NOMO-1 treated with dmso at 0.1 percent for 144 hours (cell line): ENCODE measurements around the gene EP400.
"Not testable (repeated sequence)": the region's sequence is repeated elsewhere in the genome, so short reads cannot be mapped to it uniquely, and the experiment has no call there.

ENCODE experiments used
- DNase-seq: peaks from one replicate; lab custom pipeline; 2025; ENCODE audit not compliant: unreplicated experiment; lab: John Stamatoyannopoulos, UW

EP400 gene

DNA sequence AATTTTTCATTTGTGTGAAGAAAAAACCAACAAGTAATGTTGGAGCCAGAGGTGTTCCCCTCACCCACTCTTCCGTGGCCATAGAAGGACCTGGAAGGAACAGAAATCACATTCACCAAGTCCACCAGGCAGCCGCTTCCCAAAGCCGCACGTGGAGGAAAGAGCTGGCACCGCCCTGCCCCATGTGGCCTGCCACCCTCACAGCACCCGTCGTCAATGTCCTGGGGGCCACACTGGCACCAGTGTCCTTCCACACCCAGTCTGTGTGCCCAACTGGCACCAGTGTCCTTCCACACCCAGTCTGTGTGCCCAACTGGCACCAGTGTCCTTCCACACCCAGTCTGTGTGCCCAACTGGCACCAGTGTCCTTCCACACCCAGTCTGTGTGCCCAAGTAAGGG is 130.8 kb downstream of the EP400 start:
- not testable (repeated sequence) for DNase-seq

DNA sequence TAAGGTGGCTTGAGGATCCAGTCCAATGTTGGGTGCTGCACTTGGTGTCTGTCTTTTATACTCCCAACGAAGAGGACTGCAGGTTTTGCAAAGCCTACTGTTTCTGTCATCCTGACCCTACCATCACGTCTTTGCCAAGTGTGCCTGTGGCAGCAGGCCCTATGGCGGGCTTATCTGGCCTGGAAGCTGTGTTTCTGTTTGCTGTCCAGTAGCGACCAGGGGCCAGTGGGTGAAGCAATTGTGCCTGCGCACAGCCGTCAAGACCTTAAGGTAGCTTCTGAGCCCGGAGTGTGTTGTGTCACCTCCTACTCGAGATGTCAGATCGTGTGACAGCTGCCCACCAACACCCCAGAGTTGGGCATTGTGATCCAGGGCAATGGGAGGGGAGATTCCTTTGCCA is 131.7 kb downstream of the EP400 start:
- DNase-seq = no peak

DNA sequence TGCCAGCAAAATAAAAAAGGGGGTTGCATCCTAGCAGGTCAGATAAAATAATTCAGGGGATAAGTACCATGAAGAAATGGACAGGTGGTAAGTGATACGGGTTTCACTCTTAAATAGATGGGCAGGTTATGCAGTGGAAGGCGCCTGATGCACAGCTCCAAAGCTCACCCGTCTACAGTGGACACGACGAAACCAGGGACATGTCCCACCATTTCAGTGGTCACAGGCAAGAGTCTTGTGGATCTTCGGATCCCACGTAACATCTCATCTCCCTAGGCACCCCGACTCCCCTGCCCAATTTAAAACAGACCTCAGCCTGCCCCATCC is 133.8 kb downstream of the EP400 start:
- DNase-seq = no peak

DNA sequence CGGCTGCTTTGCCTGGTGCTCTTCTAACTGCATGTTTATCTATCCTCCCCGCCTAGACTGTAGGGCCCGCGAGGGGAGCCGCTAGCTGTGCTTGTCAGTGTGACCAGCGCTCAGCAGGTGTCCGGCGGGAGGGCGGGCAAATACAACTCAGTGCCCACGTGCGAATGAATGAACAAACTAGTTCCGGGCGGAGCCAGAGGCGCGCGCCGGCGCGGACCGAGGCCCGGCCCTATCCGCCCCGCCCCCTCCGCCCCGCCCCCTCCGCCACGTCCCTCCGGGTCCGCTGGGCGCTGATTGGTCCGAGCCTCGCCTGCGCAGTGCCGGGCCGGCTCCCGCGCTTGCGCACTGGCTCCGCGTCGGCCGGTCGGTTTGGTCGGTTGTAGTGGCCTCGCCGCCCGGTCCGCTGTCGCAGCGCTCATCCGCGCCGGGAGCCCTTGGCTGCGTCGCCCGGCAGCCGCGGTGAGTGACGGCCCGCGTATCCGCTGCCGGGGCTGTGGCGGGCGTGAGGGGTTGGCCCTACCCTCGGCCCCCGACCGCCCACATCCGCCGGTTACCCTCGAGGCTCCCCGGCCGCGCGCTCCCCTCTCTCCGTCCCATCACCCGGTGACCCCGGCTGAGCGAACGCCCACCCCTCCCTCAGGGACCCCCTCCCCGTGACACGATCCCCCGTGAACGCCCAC is 134.3 kb downstream of the EP400 start:
- peak; percentile 71 for DNase-seq

DNA sequence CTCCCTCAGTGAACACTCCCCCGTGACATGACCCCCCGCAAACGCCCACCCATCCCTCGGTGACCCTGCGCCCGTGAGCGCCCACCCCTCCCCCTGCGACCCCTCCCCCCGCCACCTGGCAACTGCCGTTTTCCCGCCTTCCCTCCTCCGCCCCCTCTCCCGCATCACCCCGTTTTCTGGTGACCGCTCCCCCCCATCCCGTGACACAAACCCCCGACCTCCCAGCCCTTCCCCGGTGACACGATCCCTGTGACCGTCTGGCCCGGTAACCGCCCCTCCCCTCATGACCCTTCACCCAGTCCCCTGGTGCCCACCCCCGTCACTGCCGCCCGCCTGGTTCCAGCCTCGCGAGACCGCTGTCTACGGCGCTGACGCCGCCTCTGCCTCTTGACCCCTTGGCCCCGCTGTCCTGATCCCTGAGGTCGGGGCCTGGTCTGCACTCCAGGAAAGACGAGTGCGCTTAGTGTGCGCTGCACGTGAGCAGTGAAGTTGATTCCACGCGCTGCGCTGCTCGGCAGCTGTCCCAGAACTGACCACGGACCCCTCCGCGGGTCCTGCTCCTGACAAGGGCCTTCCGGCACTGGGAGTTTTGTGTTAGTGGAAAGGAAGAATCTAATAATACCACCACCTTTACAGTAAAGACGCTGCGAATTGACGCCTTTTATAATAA is 135.0 kb downstream of the EP400 start:
- peak; percentile 25 for DNase-seq

DNA sequence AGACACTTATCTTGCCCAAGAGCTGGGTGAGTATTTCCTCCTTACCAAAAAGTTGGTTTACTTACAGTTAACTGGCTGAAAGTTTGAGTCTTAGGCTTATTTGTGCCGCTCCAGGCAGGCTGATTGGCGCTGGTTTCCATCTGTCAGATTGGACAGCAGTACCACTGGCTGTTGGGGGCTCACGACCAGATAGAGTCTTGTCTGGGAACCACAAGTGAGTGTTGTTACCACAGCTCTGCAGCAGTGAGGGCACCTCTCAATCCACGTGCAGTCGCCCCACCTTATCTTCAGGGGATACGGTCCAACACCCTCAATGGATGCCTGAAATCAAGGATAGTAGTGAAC is 135.5 kb downstream of the EP400 start:
- DNase-seq = no peak

DNA sequence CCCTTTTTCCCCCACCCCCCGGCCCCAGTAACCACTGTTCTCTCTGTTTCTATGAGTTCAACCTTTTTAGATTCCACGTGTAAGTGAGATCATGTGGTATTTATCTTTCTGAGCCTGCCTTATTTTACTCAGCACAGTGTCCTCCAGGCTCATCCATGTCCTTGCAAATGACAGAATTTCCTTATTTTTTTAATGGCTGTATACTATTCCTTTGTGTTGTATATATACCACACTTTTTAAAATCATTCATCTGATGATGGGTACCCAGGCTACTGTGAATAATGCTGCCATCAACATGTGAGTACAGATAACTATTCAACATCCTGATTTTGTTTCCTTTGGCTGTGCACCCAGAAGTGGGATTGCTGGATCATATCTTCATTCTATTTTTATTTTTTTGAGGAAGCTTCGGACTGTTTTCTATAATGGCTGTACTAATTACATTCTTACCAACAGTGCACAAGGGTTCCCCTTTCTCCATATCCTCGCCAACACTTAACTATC is 139.7 kb downstream of the EP400 start:
- DNase-seq = no peak

DNA sequence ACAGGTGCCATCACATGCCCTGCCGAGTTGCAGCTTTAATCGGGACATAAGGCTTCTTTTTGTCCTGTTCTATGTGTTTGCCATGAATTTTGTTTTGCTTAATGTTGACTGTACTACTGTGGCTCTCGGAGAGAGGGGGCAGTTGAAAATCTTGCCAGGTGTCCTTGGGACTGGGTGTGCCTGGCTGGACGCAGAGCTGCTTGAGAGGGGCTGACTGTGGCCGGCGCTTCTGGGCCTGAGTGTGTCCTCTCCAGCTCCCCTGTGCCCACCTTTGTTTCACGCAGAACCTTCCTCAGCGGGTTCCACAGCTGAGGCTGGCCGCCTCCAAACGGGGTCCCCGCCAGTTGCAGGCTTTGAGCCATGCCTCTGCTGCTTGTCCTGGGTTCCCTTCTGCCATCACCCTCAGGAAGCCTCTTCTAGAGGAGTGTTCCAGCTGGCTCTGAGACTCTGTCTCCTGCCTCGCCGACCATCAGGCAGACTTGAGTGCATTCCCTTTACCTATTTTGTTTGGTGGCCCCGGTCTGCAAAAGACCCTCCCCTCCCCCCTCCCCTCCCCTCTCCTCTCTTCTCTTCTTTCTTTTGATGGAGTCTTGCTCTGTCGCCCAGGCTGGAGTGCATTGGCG is 144.6 kb downstream of the EP400 start:
- DNase-seq = no peak

DNA sequence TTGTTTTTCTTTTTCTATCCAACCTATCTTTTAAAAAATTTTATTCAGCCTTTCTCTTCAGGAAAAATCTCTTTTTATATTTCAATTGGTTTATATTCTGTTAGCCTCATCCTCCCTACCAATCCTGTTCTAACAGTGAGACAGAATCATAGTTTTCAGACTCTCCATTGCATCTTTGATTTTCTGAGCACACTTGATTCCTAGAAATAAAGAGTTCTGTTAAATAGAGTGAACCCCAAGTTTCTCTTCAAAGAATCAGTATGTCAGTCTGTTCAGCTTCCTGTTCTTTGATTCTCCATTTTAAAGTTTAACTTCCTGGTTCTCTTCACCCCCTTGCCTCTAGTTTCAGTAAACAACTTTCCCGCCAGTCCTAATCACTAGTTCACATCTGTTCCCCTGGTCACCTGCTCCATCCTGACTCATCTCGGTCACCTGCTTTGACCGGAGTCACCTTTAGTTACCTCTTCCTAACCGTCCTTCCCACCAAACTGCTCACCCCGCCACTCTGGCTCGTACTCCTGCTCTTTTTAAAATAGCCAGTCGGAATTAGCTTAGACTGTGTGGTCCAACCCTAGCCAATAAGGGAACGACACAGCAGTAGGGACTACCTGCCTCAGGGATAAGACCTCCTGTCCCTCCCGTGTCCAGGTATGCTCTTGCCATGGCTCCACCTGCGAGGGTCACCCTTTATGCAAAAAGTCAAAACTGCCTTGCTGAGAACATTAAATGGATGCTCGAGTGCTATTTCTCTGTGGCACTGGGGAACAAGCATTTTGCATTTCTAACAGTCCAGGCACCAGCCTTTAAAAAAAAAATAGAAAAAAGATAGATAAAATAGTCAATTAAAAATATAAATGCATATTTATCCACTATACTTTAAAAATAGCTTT is 146.0 kb downstream of the EP400 start:
- DNase-seq = no peak

DNA sequence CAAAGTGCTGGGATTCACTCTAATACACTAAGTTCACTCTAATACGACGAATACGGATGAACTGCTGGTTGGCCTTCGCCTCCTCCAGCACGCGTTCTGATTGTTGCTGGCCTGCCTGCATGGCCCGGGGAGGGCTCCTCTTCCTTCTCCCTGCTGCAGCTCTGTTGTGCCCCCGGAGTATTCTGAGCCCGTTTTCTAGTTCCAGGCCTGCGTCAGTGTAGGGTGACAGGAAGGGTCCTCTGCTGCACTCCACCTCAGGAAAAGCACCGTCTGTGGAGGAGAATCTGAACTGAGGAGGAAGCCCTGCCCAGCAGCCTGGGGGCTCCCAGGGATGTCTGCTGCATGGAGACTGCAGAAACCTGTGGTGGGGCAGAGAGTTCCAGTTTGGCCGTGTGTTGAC is 150.0 kb downstream of the EP400 start:
- no peak for DNase-seq

DNA sequence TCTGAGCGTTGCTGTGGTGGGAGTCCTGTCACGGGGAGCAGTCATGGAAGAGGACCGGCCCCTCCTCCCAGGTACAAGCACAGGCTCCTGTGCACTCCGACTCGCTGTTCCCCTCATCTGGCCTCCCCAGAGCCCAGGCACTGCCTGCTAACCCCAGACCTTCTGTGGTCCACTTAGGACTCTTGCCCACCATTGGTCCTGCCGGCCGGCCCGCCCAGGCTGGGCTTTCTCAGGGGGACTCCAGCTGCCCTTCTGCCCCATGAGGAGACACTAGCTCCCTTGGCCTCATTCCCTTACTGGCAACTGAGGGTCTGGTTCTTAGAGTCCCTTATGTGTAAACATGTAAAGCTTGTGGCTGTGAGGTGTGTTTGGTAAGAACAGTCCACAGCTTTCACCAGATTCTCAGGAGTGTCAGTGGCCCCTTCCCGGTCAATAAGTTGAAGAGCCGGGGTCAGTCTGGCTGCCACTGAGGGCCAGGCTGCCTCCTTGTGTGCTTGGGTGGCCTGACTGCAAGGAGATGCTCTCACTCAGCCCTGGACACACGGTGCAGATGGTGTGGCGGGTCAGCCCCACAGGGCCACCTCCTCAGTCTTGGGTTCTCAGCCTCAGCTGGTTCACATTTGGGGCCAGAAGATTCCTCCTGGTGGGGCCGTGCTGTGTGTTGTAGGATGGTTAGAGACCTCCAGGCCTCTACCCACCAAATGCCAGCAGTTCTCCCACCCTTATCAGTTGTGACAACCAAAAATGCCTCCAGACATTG is 150.7 kb downstream of the EP400 start:
- DNase-seq = no peak

DNA sequence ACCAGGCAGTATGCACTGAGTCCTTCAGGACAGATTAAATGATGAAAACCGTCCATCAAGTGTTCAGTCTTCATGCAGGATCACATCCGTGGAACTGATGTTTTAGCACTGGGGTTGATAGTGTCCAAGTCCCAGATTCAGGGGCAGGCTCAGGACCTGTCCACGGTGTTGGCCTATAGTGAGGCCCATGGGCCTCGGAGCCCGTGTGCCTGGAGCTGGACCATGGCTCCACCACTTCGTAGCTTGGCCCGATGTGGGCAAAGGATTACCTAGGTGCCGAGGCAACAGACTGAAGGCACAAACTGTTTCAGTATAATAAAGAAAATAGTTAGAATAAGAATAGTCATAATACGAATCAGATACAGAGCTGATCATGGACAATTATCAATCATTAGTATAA is 152.6 kb downstream of the EP400 start:
- DNase-seq = no peak

DNA sequence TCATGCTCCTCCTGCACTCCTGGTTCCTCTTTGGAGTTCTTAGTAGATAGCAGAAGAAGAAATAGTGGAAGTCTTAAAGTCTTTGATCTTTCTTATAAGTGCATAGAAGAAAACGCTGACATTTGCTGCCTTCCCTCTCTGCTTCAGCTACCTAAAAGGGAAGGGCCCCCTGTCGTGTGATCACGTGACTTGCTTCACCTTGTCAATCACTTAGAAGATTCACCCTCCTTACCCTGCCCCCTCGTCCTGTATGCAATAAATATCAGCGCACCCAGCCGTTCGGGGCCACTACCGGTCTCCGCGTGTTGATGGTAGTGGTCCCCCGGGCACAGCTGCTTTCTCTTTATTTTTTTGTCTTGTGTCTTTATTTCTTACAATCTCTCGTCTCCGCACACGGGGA is 153.3 kb downstream of the EP400 start:
- not testable (repeated sequence) for DNase-seq

DNA sequence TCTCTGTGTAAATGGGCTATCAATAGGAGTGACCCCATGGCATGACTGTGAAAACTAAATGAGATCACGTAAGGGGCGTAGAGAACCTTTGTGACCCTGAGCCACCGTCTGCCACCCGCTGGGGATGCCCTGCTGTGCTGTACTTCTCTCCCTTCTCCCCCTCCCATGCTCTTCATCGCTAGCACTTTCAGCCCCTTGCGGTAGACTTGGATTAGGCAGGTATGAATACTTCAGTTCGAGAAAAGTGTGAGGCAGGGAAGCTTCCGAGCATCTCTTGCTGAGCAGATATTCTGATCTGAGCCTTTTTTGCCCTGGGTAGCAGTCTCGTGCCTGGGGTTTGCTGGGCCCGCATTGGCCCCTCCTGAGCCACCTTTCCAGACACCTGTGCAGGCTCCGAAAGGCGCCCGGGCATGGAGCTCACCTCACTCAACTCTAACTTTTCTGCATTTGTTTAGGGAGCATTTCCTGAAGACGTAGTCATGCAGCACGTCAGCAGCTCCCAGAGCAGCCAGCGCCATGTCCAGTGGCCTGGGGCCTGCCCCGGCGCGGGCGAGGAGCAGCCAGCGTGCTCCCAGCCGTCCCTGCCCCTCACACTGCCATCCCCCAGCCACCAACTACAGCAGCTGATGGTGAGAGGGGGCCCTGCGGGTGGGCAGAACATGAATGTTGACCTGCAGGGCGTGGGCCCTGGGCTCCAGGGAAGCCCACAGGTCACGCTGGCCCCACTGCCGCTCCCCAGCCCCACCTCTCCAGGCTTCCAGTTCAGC is 154.0 kb downstream of the EP400 start:
- no peak for DNase-seq

DNA sequence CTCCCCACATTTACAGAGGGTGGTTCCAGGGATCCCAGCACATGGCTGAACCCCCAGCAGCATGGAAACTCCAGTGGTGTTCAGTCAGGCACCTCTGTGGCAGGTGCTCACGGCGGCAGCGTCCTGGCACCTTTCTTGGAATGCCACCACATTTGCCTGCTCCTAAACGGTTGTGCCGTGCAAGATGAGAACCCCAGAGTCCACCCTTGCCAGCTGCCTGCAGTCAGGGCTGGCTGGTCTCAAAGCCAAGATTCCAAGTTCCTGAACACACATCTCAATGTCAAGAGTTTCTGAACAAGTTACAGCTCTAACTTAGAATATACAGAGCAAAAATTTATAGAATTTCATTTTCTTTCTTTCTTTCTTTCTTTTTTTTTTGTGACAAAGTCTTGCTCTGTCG is 155.7 kb downstream of the EP400 start:
- DNase-seq = no peak

DNA sequence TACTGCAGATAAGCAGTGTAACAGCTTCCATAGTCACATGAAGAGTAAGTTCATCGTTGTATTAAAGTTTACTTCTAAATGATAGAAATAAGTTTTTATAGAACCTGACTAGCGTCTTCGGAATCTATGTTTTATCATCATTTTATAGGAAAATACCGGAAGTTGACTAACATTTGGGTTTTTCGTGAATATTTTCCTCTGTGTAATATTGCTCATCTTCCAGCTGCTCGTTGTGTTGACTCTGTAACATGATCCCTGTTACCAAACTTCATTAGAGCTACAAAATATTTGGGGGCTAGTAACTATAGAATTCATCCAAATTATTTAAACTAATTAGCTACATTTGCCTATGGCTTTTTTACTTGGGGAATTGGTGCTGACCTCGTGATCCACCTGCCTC is 157.2 kb downstream of the EP400 start:
- no peak for DNase-seq

DNA sequence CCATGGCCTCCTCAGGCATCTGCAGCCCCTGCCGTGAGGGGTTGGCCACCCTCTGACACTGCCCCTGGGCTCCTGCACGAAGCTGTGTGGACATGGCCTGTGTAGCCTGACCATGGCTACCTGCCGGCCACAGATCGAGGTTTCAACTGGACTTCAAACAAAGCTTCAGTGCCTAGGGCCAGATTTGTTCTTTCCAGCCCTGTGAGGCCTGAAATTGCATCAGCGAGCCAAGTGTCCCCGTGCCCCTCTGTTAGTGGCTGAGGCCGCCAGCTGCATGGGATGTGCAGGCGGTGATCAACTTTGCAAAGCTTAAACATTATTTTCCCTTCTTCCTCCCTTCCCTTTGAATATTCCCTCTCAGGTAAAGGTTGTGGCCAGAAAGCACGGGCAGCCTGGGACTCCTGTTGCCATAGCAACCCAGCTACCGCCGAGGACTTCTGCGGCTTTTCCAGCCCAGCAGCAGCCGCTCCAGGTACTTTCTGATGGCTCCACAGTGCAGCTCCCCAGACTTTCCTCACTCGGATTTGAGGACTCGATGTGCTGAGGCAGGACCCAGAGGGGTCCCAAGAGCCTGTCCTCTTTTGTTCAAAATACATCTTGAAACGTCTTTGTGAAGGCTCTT is 158.6 kb downstream of the EP400 start:
- no peak for DNase-seq

DNA sequence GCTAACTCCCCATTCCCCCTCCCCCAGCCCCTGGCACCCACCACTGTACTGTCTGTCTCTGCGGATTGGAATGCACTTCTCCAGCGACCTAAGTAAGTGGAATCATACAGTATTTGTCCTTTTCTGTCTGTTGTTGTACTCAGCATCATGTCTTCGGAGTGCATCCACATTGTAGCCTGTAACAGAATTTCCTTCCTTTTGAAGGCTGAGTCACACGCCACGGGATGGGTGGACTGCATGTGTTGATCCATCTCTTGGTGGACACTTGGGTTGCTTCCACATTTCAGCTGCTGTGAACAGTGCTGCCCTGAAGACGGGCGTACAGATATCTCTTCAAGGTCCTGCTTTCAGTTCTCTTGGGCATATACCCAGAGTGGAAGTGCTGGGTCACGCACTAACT is 160.0 kb downstream of the EP400 start:
- DNase-seq = no peak

DNA sequence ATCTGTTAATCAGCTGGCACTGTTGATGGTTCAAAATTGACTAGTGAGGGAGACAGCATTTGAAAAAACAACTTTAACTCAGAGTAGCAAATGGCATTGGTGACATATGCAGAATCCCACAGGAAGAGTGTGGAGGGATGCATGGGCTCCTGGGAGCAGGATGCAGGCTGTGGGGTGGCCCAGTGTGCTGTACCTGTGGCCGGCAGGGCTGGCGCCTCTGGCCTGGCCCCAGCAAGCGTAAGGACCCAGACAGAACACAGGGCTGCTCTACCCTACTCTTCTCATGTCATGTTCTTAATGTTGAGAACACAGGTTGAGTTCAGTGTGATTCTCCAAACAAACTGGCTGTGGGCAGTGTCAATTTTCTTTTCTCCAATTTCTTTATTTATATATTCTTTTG is 160.9 kb downstream of the EP400 start:
- no peak for DNase-seq
